AG04449 (cell line): ENCODE measurements around the gene KRTAP9-3.
"Not testable (repeated sequence)": the region's sequence is repeated elsewhere in the genome, so short reads cannot be mapped to it uniquely, and the experiment has no call there.

Experiments
- CTCF ChIA-PET: fragments of 350-600 bp; formaldehyde crosslinking; extraction: SDS; loops from one replicate; lab custom pipeline; 2021; ENCODE audit warnings: antibody characterized with exemption; lab: Yijun Ruan, JAX
- POLR2A ChIA-PET: fragments of 400-600, 350-600 bp; formaldehyde crosslinking; extraction: SDS; loops from one replicate; lab custom pipeline; 2020; ENCODE audit warnings: antibody characterized with exemption, inconsistent platforms; lab: Yijun Ruan, JAX
- DNase-seq: peaks from one replicate; pipeline ENCODE4 v3.0.0-alpha.2; 2010; ENCODE audit warnings: low read depth, low spot score
- H3K4me3 ChIP-seq: 2 replicates; pipeline ENCODE4 v1.5.1; 2011; ENCODE audit warnings: low read depth, mild to moderate bottlenecking, control low read depth, low read length
- CTCF ChIP-seq: IDR thresholded peaks from one replicate; pipeline ENCODE4 v1.5.1; 2011; ENCODE audit warnings: mild to moderate bottlenecking, moderate library complexity, low read length, control low read depth, inconsistent platforms; ENCODE audit not compliant: insufficient read depth; ENCODE audit errors: missing control alignments

Gene KRTAP9-3

GRCh38 chr17:41230094-41230493 is 2.2 kb upstream of the KRTAP9-3 start:
- no peak overlapping the region for H3K4me3 ChIP-seq
- ChIA-PET CTCF (no interaction called here), POLR2A (no interaction called here)
- no peak for TF ChIP-seq CTCF
- no peak for DNase-seq

- ChIA-PET CTCF (no interaction called here), POLR2A (no interaction called here)
- DNase-seq = no peak
- H3K4me3 ChIP-seq = no peak overlapping the region
- no peak for TF ChIP-seq CTCF
Measured at GRCh38 chr17:41231731-41232130, 518 bp upstream of the KRTAP9-3 start.

- POLR2A ChIA-PET, CTCF ChIA-PET, H3K4me3 ChIP-seq, DNase-seq: not testable (repeated sequence)
Measured at GRCh38 chr17:41237116-41237515, 4.9 kb downstream of the KRTAP9-3 start.

GRCh38 chr17:41237949-41238437 is 5.7 kb downstream of the KRTAP9-3 start, which contains the start of gene KRTAP9-8:
TSS of gene KRTAP9-8 (plus strand) at chr17:41237999. CDS start at chr17:41238052, 53 bp downstream.
- POLR2A ChIA-PET, DNase-seq, CTCF ChIA-PET, H3K4me3 ChIP-seq: not testable (repeated sequence)

GRCh38 chr17:41246995-41247787 is 14.9 kb downstream of the KRTAP9-3 start:
- DNase-seq, POLR2A ChIA-PET, CTCF ChIA-PET: not testable (repeated sequence)

GRCh38 chr17:41249637-41250240 is 17.5 kb downstream of the KRTAP9-3 start, which contains the start of gene KRTAP9-4:
TSS of gene KRTAP9-4 (plus strand) at chr17:41249687. CDS start at chr17:41249721, 34 bp downstream.
- DNase-seq, H3K4me3 ChIP-seq, CTCF ChIA-PET, POLR2A ChIA-PET: not testable (repeated sequence)

More at GRCh38 chr17:41246995-41247787, 14.9 kb downstream of the KRTAP9-3 start:
- not testable (repeated sequence) for H3K4me3 ChIP-seq

GRCh38 chr17:41251261-41251660 is 19.0 kb downstream of the KRTAP9-3 start:
- H3K4me3 ChIP-seq = no peak overlapping the region
- TF ChIP-seq CTCF = no peak
- ChIA-PET POLR2A (no interaction called here), CTCF (interaction anchor here (1.3 to 1.6 kb wide), 2 partner anchors 109 to 298 kb away, joined by 3 to 4 read pairs; no protein-coding TSS in a partner anchor)
- no peak for DNase-seq

- ChIA-PET CTCF (no interaction called here), POLR2A (no interaction called here)
- no peak overlapping the region for H3K4me3 ChIP-seq
- TF ChIP-seq CTCF = no peak
- DNase-seq = no peak
Measured at GRCh38 chr17:41254861-41255260, 22.6 kb downstream of the KRTAP9-3 start.

GRCh38 chr17:41255381-41256290 is 23.4 kb downstream of the KRTAP9-3 start, which contains the start of gene KRTAP9-9:
TSS of gene KRTAP9-9 (plus strand) at chr17:41255384.
- CTCF ChIA-PET, DNase-seq, H3K4me3 ChIP-seq, POLR2A ChIA-PET: not testable (repeated sequence)
